Measurements from ENCODE around the gene CTBP1. TPM values are rescaled to one million over a fixed set of nuclear protein-coding genes. Genes with fewer than 3 reads are reported as not detected.

CTBP1 gene
- total RNA-seq, 1 donor from 2014 or later, result 362 TPM

- no peak for DNase-seq (ENCODE audit: low read depth)
These were observed 73.2 kb downstream of the CTBP1 start for GRCh38 chr4:1175635-1176229.

DNA sequence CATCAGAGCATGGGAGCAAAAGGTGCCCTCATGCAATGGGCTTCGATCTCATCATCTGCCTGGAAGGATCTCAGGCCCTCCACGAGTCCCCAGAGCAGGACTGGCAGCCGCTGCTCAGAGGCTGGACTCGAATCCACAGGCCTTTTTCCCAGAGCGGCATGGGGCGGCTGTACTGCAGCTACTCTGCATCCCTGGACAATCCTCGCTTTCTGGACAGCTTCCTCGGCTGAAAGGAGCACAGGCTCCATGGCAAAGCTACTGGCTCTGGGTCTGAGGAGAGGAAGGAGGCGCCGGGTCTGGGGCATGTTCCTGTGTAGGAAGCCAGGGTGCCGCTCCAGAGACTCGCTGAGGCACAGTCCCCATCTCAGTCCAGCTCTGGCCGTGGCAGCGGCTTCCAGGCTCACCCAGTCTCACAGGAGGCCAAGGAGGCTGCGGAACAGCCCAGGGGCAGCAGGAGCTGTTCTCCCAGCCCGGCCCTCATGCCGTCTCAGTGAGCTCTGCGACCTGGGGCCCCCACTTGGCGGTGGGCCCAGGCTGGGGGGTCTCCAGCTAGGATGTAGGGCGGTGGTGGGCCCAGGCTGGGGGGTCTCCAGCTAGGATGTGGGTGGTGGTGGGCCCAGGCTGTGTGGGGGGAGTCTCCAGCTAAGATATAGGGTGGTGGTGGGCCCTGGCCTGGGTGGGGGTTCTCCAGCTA is 73.8 kb downstream of the CTBP1 start:
- DNase-seq (ENCODE audit: low read depth), result no peak

- DNase-seq (ENCODE audit: low read depth), result peak; percentile 93
These were observed 75.8 kb downstream of the CTBP1 start for GRCh38 chr4:1172971-1173757.

- DNase-seq (ENCODE audit: low read depth), result no peak
These were observed 76.6 kb downstream of the CTBP1 start, which contains the start of gene SPON2 for GRCh38 chr4:1172228-1172851. Gene SPON2 (minus strand): TSS chr4:1172583.

GRCh38 chr4:1171311-1172227 is 77.4 kb downstream of the CTBP1 start:
- DNase-seq (ENCODE audit: low read depth), result no peak

- DNase-seq (ENCODE audit: low read depth), result no peak
These were observed 78.0 kb downstream of the CTBP1 start for GRCh38 chr4:1170976-1171310.

DNA sequence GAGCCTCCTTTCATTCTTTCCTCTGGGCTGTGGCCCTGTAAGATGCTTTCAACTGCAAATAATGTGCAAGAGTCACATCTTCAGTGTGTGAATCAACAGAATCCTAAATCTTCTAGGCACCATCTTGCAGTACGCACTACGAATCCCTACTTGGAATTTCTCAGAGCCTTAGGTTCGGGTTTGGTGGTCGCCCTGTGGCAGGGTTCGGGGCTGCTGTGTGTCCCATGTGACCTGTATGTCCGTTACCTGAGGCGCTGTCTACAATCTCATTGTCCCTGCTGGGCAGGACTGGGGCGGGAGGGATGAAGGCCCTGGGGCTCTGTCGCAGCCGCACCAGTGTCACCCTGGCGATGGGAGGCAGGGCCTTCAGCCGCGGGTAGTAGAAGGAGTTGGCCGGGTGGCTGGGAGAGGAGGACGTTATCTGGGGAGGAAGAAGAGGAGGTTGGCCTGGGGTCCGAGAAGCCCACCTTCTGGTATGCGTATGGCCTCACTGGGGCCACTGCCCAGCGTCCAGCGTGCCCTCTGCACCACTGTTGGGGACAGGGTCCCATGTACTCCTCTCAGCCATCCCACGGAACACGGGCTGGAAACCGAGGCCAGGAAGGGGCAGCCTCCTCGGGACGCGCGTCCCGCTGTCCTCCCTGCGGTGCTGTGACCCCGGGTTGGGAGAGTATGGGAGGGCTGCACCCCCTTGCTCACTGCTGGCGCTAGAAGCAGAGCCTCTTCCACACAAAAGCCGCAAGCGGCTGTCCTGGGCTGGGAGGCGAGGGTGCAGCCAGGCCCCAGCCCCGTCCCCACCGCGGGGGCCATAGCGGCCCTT is 78.6 kb downstream of the CTBP1 start:
- DNase-seq (ENCODE audit: low read depth), result no peak

DNA sequence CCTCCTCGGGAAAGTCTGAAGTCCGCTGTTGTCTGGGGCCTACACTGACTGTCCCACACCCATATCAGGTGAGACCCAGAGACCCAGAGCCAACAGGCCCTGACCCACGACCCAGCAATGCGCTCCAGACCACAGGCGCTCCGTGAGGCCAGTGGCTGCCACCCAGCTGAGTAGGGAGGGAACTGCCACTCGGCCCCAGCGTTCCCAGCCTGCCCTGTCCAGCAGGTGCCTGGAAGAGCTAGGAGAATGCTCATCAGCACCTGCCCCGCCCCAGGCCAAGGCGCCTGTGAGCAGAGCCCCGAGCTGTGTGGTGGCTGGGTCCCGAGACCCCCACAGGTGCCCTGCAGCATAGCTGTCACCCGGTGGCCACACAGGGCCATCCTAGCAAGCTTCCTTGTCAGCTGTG is 79.2 kb downstream of the CTBP1 start:
- DNase-seq (ENCODE audit: low read depth), result no peak

DNA sequence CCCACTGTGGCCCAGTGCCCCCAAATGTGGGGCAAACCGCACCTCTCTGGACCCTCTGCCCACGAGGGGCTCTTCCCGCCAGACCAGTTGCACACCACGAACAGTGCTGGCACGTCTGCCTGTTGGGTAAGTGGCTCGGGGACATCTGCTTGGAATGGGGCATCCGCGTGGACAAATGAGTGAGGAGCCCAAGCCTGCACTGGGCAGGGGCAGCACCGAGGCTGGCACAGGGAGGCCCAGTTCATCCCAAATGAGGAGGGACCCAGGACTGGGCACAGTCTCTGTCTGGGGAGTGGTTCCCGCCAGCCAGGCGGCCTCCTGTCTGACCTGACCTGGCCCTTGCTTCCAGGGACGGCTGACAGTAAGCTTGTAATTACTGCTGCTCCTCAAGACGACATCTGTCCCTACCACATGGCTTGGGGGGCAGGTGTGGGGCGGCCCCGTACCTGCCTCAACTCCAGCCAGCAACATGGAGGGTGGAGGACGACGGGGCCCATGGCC is 79.7 kb downstream of the CTBP1 start:
- DNase-seq (ENCODE audit: low read depth), result no peak

GRCh38 chr4:1168191-1169101 is 80.5 kb downstream of the CTBP1 start:
- DNase-seq (ENCODE audit: low read depth), result no peak

DNA sequence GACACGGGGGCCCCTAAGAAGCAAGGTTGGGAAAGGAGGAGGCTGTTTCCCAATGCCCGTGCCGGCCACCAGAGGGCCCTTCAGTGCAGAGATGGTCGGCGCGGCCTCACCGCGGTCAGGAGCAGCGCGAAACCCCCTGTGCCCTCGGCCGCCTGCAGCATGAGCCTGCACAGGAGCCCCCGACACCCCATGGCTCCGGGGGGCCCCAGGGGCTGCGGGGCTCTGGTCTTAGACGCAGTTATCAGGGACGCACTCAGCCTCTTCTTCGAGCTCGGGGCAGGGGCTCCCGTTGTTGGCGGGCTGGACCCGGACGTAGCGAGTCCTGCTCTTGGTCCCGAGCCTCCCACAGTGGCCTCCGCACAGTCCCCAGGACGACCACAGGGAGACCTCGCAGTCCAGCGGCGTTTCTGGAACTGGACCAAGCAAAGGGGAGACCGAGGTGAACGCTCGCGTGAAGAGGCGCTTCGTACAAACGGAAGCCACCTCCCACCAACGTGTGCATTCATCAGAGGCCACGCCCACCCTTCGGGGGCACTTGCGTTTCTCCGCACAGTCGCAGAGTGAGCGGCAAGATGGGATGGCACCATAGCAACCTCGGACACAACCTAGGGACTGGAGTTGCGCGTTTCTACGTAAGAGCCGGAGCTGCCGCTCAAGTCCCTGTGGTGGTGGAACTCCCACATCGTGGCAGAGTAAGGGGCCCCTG is 81.5 kb downstream of the CTBP1 start:
- peak; percentile 41 for DNase-seq (ENCODE audit: low read depth)

DNA sequence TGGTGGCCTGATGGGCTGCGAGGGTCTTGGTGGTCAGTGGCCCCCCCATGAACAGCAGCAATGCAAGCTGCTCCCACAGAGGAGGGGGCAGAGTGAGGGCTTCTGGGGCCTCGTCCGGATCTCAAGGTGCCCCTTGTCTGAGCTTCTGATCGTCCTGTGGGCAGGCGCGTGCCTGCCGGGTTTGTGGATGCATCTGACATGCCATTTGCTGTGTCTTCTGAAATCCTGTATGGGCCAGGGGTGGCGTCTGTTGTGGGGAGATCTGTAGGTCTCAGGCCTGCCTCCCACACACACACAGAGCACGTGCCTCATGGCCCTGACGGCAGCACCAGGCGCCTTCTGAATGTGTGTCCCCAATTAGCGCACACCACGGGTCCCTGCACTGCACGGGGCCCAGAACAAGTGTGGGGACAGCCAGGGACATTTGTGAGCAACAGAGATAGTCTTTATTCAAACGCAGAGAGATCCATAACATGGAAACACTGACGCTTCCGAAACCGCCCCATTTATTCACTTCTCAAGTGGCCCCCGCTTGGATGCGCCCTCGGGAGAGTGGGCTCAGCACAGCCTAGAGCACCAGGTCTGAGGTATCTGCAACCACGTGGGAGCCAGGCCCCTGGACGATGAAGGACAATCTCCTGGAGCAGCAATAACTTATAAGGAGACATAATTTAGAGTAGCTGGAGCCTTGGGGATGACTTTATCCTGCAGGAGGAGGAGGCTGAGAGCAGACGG is 82.3 kb downstream of the CTBP1 start:
- no peak for DNase-seq (ENCODE audit: low read depth)

- DNase-seq (ENCODE audit: low read depth), result no peak
These were observed 83.9 kb downstream of the CTBP1 start for GRCh38 chr4:1164956-1165545.

GRCh38 chr4:1164444-1164843 is 84.5 kb downstream of the CTBP1 start:
- no peak for DNase-seq (ENCODE audit: low read depth)

DNA sequence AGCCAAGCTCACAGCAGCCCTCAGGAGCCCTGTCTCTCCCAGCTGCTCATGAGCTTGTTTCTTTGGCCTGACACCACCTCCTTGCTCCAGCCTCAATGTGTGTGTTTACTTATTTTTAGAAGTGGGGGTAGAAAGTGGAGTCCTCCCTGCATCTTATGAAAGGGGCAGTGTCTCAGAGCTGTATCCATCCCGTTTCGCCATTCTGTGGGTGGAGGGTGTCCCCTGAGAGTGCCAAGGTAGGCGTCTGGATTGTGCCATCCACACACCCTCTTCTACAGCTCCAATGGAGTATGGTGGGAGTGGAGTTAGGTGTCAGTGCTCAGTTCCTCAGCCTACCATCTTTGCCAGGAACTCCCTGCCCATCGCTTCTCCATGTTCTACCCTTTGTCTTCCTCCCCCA is 84.9 kb downstream of the CTBP1 start:
- DNase-seq (ENCODE audit: low read depth), result no peak

Measured in renal cortical epithelial cell (primary cell).